Inflammatory macrophage treated with lipopolysaccharide for 4 hours (primary cell): ENCODE data around the gene SEPTIN7.

Experiments used
- DNase-seq: peaks from one replicate; pipeline ENCODE4 v3.0.0-alpha.2; 2020

The SEPTIN7 gene

GRCh38 chr7:35792472-35792871 is 8.4 kb upstream of the SEPTIN7 start:
- DNase-seq: no peak

DNA sequence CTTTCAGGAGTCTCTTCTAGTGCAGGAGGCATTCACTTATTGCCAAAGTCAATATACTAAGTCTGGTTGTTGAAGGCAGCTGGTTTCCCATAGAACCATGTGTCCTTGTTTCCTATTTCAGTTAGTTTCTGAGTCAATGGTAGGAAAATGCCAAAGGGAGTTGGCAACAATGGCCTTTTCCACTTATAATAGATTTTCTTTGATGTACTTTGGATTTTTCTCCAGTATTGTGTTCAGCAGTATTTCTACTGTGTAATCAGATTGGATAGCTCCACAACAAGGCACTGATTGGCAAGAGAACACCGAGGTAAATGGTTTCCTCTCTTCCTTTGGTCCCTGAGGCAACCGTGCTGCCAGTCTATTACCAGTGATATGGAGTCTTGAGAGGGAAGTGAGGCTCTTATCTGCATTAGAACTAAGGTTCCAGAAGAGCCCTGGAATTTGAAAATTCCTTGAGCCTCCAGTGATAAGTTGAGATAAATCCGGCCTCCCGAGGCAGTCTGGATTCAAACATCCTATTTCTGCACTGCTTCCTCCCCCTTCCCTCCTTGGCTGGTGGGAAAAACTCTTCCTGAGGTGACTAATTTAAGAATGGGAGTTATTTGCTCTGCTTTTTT is 7.9 kb upstream of the SEPTIN7 start:
- DNase-seq: no peak

- no peak for DNase-seq
Measured at GRCh38 chr7:35797311-35797710, 3.5 kb upstream of the SEPTIN7 start.

DNA sequence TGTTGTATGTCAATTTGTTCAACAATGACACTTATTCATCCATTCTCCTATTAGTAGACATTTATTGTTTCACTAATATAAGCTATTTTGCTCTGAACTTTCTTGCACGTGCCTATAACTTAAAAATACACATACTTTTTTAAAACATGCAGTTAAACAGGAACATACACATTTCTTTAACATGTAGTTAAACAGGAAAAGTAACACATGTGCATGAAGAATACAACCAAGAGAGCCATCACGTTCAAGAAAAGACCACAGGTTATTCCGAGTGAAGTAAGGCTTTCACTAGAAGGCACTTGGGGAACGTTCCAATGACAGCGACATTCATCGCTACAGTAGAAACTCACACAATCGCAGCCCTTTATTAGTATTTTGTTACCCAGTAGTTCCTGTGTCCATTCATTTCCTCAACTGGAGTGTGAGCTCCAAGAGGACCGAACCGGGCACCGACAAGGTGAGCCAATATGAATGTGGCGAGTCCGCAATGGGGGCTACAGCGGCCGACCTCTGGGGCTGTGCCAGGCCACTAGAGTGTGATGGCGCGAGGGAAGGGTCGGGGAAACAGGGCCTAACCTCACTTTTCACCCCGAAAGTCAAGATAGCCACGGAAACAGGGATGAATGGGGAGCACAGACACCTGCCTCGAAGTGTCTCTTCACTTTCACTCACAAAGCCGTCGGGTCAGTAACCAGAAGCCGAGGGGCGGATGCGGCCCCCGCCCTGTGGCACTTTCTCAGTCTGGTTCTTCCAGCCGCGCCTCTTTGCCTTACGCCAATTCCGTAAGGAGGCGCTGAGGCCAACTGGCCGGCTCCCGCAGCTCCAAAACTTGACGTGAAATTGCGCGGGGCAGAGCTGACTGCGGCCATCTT is 775 bp upstream of the SEPTIN7 start:
- peak; percentile 88 for DNase-seq

GRCh38 chr7:35801392-35802101 is 690 bp downstream of the SEPTIN7 start:
- peak; percentile 73 for DNase-seq

GRCh38 chr7:35802102-35802466 is 1.2 kb downstream of the SEPTIN7 start:
- DNase-seq: peak; percentile 15

- DNase-seq: no peak
Measured at GRCh38 chr7:35802649-35803048, 1.8 kb downstream of the SEPTIN7 start.

DNA sequence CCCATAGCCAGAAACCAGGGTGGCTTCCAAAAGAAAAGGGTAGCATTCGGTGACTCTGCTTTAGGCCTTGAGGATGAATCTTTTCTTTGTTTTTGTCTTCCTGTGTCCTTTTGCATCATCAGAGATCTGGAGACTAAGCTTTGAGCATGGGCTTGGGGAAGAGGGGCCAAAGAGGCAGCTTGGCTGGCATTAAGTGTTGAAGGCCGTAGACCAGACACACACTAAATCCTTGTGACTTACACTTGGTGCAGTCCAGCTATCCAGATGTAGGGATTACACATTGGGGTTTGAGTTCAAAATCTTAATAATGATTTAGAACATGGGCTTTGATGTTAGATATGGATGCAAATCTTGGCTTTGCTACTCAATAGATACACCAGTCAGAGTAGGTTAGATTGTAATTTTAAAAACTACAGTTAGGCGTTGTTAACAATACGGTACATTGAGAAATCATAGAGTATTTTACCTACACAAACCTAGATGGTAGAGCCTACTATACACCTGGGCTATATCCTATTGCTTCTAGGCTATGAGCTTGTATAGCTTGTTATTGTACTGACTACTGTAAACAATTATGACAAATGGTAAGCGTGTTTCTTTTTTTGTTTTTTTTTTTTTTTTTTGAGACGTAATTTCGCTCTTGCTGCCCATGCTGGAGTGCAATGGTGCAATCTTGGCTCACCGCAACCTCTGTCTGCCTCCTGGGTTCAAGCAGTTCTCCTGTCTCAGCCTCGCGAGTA is 3.5 kb downstream of the SEPTIN7 start:
- DNase-seq: no peak

- peak; percentile 59 for DNase-seq
Measured at GRCh38 chr7:35805876-35806275, 5.0 kb downstream of the SEPTIN7 start.

DNA sequence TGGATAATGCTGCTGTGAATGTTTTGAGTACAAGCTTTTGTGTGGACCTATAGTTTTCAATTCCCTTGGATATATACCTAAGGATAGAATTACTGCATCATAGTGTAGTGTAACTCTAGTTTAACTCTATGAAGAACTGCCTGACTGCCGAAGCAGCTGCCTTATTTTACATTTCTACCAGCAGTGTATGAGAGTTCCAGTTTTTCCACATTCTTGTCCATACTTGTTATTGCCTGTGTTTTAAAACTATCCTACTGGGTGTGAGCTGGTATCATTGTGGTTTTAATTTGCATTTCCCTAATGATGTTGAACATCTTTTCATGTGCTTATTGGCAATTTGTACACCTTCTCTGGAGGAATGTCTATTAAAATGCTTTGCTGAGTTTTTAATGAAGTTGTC is 15.7 kb downstream of the SEPTIN7 start:
- DNase-seq: no peak

GRCh38 chr7:35817181-35817580 is 16.3 kb downstream of the SEPTIN7 start:
- DNase-seq: no peak

- no peak for DNase-seq
Measured at GRCh38 chr7:35817930-35818329, 17.1 kb downstream of the SEPTIN7 start.

- DNase-seq: no peak
Measured at GRCh38 chr7:35818513-35818912, 17.7 kb downstream of the SEPTIN7 start.

DNA sequence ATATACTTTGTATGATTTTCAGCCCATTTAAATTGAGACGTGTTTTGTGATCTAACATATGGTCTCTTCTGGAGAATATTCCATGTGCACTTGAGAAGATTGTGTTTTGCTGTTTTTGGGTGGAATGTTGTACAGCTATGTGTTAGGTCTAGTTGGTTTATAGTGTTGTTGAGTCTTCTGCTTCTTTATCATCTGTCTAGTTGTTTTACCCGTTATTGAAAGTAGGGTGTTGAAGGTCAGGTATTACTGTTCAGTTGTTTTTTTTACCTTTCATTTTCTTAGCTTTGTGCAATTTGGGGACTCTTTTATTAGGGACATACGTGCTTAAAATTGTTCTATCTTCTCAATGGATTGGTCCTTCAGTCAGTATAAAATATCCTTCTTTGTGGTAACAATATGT is 18.5 kb downstream of the SEPTIN7 start:
- DNase-seq: no peak

DNA sequence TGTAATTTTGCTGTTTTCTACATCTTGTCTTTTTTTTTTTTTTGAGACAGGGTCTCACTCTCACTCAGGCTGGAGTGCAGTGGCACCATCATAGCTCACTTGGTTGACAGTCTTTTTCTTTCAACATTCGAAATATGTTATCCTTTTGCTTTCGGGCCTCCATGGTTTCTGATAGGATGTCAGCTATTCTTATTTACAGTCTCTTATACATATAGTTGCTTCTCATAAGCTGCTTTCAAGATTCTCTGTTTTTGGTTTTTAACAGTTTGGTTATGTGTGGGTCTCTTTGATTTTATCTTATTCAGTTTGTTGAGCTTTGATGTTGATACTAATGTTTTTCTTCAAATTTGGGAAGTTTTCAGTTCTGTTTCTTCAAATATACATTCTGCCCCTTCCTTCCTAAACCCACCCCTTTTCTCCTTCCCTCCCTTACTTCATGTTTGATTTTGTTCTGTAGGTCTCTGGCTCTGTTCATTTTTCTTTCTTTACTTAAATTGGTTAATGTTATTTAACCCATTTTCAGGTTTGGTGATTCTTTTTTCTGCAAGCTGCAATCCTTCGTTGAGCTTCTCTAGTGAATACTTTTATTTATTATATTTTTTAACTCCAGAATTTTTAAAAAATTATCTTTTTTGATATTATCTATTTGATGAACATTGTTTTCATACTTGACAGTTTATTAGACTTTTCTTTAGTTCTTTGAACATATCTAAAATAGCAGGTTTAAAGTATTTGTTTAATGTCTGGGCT is 19.3 kb downstream of the SEPTIN7 start:
- no peak for DNase-seq

DNA sequence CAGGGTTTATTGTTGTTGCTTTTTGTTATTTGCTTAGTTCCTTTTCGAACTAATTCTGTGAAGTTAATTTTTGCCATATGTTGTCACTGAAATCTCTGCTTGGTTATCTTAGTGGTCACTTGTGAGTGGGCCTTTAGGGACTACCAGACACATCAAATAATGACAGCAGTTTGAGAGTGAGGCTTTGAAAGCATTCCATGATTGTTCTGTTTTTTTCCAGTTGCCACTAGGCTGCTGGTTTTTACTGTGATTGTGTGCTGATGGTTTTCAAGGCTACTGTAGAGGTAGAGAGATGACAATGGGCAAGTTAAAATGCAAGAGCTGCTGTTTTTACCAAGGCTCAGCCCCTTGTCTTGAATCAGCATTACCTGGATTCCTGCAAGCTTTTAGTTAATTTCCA is 20.0 kb downstream of the SEPTIN7 start:
- no peak for DNase-seq

- DNase-seq: no peak
Measured at GRCh38 chr7:35823440-35823839, 22.6 kb downstream of the SEPTIN7 start.

DNA sequence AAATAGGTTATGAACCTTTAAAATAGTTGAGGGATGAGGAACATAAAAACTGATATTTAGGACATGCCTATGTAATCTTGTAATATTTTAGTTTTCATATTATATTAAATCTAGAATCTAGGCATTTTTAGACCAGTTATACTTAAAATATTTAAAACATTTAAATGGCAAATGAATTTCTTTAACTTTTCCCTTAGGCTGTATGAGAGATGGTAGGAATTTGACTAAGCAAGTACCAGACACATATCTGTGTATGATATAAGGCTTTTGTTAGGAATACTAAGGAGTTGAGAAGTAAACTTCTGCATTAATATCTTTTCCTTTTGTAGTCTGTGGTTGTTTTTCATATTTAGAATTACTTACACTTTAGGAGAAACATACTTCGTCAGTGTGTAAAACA is 25.1 kb downstream of the SEPTIN7 start:
- DNase-seq: no peak

GRCh38 chr7:35826751-35827150 is 25.9 kb downstream of the SEPTIN7 start:
- DNase-seq: no peak

GRCh38 chr7:35828817-35829216 is 28.0 kb downstream of the SEPTIN7 start:
- DNase-seq: no peak

- DNase-seq: no peak
Measured at GRCh38 chr7:35831208-35831607, 30.4 kb downstream of the SEPTIN7 start.
